A549 (cell line): ENCODE measurements around the gene RPL31. TPM values are rescaled to one million over a fixed set of nuclear protein-coding genes. Genes with fewer than 3 reads are reported as not detected.

ENCODE experiments used
- ATAC-seq, 2 experiments: fragments of 200-7000 bp in 1 of 2; fragments of >200 bp in 1 of 2; cut with Nextera tagmentation in 1 of 2; cut with Tn5 transposase in 1 of 2; 3 replicates each; pipeline versions ENCODE4 v1.8.0 to v1.9.1; 2018 to 2020; ENCODE audit warnings: mild to moderate bottlenecking in 1 of 2, moderate library complexity in 1 of 2
- CTCF ChIA-PET: fragments of 300-600 bp; sonication (Branson Sonifier 250); formaldehyde crosslinking; extraction: SDS; loops from one replicate; lab custom pipeline; 2021; ENCODE audit warnings: antibody characterized with exemption, inconsistent platforms; lab: Yijun Ruan, JAX
- POLR2A ChIA-PET: fragments of 350-600 bp; formaldehyde crosslinking; extraction: SDS; loops from one replicate; lab custom pipeline; 2021; ENCODE audit warnings: antibody characterized with exemption, inconsistent platforms; lab: Yijun Ruan, JAX
- DNase-seq, 2 experiments: peaks; one replicate each; pipeline versions ENCODE4 v3.0.0 to v3.0.0-alpha.2; 2011 to 2016; ENCODE audit warnings: low read depth in 1 of 2, low spot score in 1 of 2
- FAIRE-seq: peaks from 2 replicates; lab custom pipeline; 2011; peaks lifted over from hg19 to GRCh38; lab: Jason Lieb, UNC
- H3K27ac ChIP-seq, 2 experiments: fragments of >200 bp; sonication (Bioruptor Twin); formaldehyde crosslinking; 3 replicates each; pipeline ENCODE4 v1.5.1; 2016 to 2017
- H3K4me1 ChIP-seq: fragments of >200 bp; sonication (Bioruptor Twin); formaldehyde crosslinking; 3 replicates; pipeline ENCODE4 v1.6.1; 2016
- H3K4me2 ChIP-seq: fragments of >200 bp; sonication (Bioruptor Twin); formaldehyde crosslinking; 3 replicates; pipeline ENCODE4 v1.6.1; 2016
- H3K4me3 ChIP-seq: fragments of >200 bp; sonication (Bioruptor Twin); formaldehyde crosslinking; 3 replicates; pipeline ENCODE4 v1.5.1; 2016
- H3K9me3 ChIP-seq: fragments of >200 bp; sonication (Bioruptor Twin); formaldehyde crosslinking; 3 replicates; pipeline ENCODE4 v1.6.1; 2016
- CEBPB ChIP-seq, 2 experiments: fragments of >200 bp in 1 of 2; sonication (Bioruptor Twin) in 1 of 2; formaldehyde crosslinking in 1 of 2; IDR thresholded peaks; 2 replicates each; pipeline ENCODE4 v1.6.1; 2012 to 2016
- CHD2 ChIP-seq: fragments of 150-350 bp; IDR thresholded peaks from 2 replicates; pipeline ENCODE4 v1.6.1; 2014; ENCODE audit warnings: low read length; ENCODE audit not compliant: partially characterized antibody
- EHF ChIP-seq: fragments of 250-450 bp; sonication (Bioruptor Pico); IDR thresholded peaks from 2 replicates; pipeline ENCODE4 v1.5.0; 2020; ENCODE audit warnings: mild to moderate bottlenecking
- EP300 ChIP-seq, 2 experiments: fragments of >200 bp; sonication (Bioruptor Twin); formaldehyde crosslinking; IDR thresholded peaks; 2 replicates in 1 of 2; 3 replicates in 1 of 2; pipeline ENCODE4 v1.6.1; 2016 to 2017
- ESRRA ChIP-seq: fragments of 150-350 bp; IDR thresholded peaks from 2 replicates; pipeline ENCODE4 v1.6.1; 2014; ENCODE audit warnings: mild to moderate bottlenecking, low read length, borderline replicate concordance
- HOXA7 ChIP-seq: fragments of 250-450 bp; sonication (Bioruptor Pico); IDR thresholded peaks from 2 replicates; pipeline ENCODE4 v1.5.0; 2020; ENCODE audit warnings: mild to moderate bottlenecking, moderate library complexity
- JUN ChIP-seq, 2 experiments: fragments of >200 bp; sonication (Bioruptor Twin); formaldehyde crosslinking; IDR thresholded peaks; 2 replicates in 1 of 2; 3 replicates in 1 of 2; pipeline ENCODE4 v1.6.1; 2016 to 2017
- KDM1A ChIP-seq: fragments of 200-600 bp; sonication (generic); IDR thresholded peaks from 2 replicates; pipeline ENCODE4 v1.6.1; 2016; ENCODE audit warnings: low read depth, mild to moderate bottlenecking
- KDM5A ChIP-seq: fragments of 200-600 bp; sonication (generic); IDR thresholded peaks from 2 replicates; pipeline ENCODE4 v1.6.1; 2016; ENCODE audit warnings: antibody characterized with exemption, mild to moderate bottlenecking
- NR3C1 ChIP-seq: fragments of >200 bp; sonication (Bioruptor Twin); formaldehyde crosslinking; IDR thresholded peaks from 3 replicates; pipeline ENCODE4 v1.6.1; 2017
- POLR2AphosphoS2 ChIP-seq: conservative IDR thresholded peaks from 2 replicates; pipeline ENCODE4 v1.6.1; 2012; ENCODE audit warnings: low read length, improper control_type of control experiment, inconsistent platforms
- RAD21 ChIP-seq, 2 experiments: fragments of >200 bp in 1 of 2; sonication (Bioruptor Twin) in 1 of 2; formaldehyde crosslinking in 1 of 2; IDR thresholded peaks in 1 of 2; conservative IDR thresholded peaks in 1 of 2; 2 replicates in 1 of 2; 3 replicates in 1 of 2; pipeline ENCODE4 v1.6.1; 2012 to 2018; ENCODE audit warnings: inconsistent platforms in 1 of 2
- RARB ChIP-seq: fragments of 250-450 bp; sonication (Bioruptor Pico); IDR thresholded peaks from 2 replicates; pipeline ENCODE4 v1.8.0; 2021; ENCODE audit warnings: mild to moderate bottlenecking, moderate library complexity
- RCOR1 ChIP-seq: fragments of 150-350 bp; IDR thresholded peaks from 2 replicates; pipeline ENCODE4 v1.6.1; 2014; ENCODE audit warnings: antibody characterized with exemption, low read length, low read depth
- RFX5 ChIP-seq: fragments of 450-650 bp; IDR thresholded peaks from 2 replicates; pipeline ENCODE4 v1.7.1; 2014; ENCODE audit warnings: antibody characterized with exemption, mild to moderate bottlenecking, moderate library complexity
- RNF2 ChIP-seq: fragments of 200-600 bp; sonication (generic); IDR thresholded peaks from 2 replicates; pipeline ENCODE4 v1.6.1; 2016; ENCODE audit warnings: low read depth, mild to moderate bottlenecking, antibody characterized with exemption, moderate library complexity, borderline replicate concordance
- TFCP2L1 ChIP-seq: fragments of 250-450 bp; sonication (Bioruptor Pico); IDR thresholded peaks from 2 replicates; pipeline ENCODE4 v1.5.0; 2021; ENCODE audit warnings: mild to moderate bottlenecking
- TP53 ChIP-seq: fragments of 250-450 bp; sonication (Bioruptor Pico); IDR thresholded peaks from 2 replicates; pipeline ENCODE4 v1.5.0; 2021; ENCODE audit warnings: mild to moderate bottlenecking, moderate library complexity
- ZC3H11A ChIP-seq: fragments of 450-650 bp; IDR thresholded peaks from 2 replicates; pipeline ENCODE4 v1.6.1; 2014; ENCODE audit warnings: antibody characterized with exemption, mild to moderate bottlenecking
- ZFP36 ChIP-seq: fragments of 450-650 bp; IDR thresholded peaks from 2 replicates; pipeline ENCODE4 v1.6.1; 2014; ENCODE audit warnings: borderline replicate concordance; ENCODE audit not compliant: partially characterized antibody
- WGBS: methylation state at CpG from one replicate; pipeline ENCODE4 v1.1.6; 2017; ENCODE audit errors: missing lambda C conversion rate; 5-methylcytosine and 5-hydroxymethylcytosine counted together
- polyA plus RNA-seq, 4 experiments: library from polyadenylated mRNA; depleted of rRNA in 3 of 4; stranded (reverse); fragments of >200 nt; fragmentation: RNase III in 1 of 4; extraction: RNeasy Plus Mini Kit Qiagen cat#74134 plus additional on column Dnase treatment in 1 of 4; gene quantifications; 2 replicates in 3 of 4; 3 replicates in 1 of 4; pipeline ENCODE4 v1.2.3, GENCODE V29; 2011 to 2017
- TF ChIP-seq, protein P1 (sequence below): fragments of 150-350 bp; IDR thresholded peaks from 2 replicates; pipeline ENCODE4 v1.6.1; 2014; ENCODE audit warnings: low read depth, mild to moderate bottlenecking, low read length
- TF ChIP-seq, protein P2 (sequence below): fragments of >200 bp; sonication (Bioruptor Twin); formaldehyde crosslinking; IDR thresholded peaks from 3 replicates; pipeline ENCODE4 v1.6.1; 2016

RPL31 gene
- polyA plus RNA-seq, 2 of the 4 experiments (the other 2 are of a cell fraction) = 1,803 to 2,064 TPM

DNA sequence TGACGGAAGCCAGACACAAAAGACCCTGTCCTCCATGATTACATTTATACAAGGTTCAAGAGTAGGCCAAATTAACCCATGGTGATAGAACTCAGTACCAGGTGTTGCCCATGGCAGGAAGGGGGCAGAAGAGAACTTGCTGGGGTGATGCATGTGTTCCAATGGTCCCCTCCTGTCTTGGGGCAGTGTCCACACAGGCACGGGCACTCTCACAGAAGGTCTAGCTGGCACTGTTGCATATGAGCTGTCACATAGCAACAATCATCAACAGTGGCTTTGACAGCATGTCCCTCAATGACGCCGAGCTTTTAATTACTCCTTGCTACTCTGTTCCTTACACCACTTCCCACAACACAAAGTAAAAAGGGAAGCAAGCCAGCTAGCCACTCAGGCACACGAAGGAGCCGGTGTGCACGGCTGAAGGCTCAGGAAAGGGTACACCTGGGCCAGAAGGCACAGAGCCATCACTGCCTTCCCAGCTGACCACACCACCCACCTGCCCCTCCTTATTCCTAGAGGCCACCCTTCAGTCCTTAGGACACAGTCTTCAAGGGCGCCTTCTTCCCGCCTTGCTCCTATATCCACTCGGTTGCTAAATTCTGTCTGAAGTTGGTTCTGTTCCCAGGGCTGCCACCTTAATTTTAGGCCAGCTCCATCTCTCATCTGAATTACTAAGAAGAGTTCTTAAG, 28.9 kb downstream of the RPL31 start:
- Histone ChIP-seq H3K9me3 (no peaks in the 10 kb centered on the region), H3K4me3 (no peak overlapping the region), H3K4me1 (peaks cover 3% of the 10 kb centered on the region; the same call in 1 of the 3 replicates), H3K27ac (no peak overlapping the region), H3K4me2 (no peak overlapping the region)
- TF ChIP-seq RAD21 (conservative IDR thresholded peaks at IDR 0.05 in 1 of 2, IDR thresholded peaks at IDR 0.05 in 1 of 2) (peak in 1 of 2 experiments; percentile 28; a peak in 1 of 5 replicates), RFX5 (no peak)
- POLR2A ChIA-PET = no interaction called here
- FAIRE-seq (no peak), ATAC-seq (peak; percentile 19 to 27; a peak in 2 of 6 replicates), DNase-seq (no peak)
- 86% methylated on average over 10 of the region's 10 CpGs for WGBS
- CTCF ChIA-PET = interaction anchor here (0.8 to 4.9 kb wide), 9 partner anchors 16 to 196 kb away, joined by 3 to 41 read pairs (median 4); partner anchors contain the start of gene TBC1D8

DNA sequence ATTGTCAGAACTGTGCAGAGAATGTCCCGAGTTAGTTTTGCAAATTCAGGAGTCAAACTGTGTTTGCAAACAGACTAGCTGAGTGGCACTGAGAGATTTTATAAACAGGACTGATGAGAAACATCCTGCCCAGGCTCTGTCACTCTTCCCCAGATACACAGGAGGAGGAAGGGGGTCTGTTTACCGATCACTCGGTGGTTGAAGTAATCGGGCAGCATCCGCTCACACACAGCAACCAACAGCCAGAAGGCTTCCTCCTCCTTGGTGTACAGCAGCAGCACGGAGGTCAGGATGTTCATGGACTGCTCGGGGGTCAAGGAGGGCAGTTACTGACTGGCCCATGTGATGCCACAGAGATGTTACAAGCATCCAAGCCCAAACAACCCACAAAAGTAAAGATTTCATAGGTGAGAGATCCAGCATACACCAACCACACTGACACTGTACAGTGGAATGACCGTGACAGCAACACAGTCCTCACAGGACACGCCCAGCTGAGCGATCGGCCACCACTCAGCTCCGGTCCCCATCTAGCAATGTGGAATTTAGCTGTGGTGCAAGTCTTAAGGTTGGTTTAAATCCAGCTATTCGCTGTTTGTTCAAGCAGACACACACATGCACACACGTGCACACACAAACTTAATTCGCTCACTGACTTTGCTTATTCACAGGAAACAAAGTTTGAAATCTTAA, 30.1 kb downstream of the RPL31 start:
- no peak overlapping the region for H3K27ac ChIP-seq
- ChIA-PET CTCF (interaction anchor here (0.6 to 4.9 kb wide), 8 partner anchors 9 to 438 kb away, joined by 3 to 41 read pairs (median 4); partner anchors contain the start of gene TBC1D8), POLR2A (interaction anchor here (0.6 to 1.1 kb wide), 2 partner anchors 30 to 48 kb away, joined by 3 to 4 read pairs; partner anchors contain the start of gene RPL31)
- no peak for TF ChIP-seq ZC3H11A
- no peak for TF ChIP-seq ESRRA
- TF ChIP-seq, protein P1, sequence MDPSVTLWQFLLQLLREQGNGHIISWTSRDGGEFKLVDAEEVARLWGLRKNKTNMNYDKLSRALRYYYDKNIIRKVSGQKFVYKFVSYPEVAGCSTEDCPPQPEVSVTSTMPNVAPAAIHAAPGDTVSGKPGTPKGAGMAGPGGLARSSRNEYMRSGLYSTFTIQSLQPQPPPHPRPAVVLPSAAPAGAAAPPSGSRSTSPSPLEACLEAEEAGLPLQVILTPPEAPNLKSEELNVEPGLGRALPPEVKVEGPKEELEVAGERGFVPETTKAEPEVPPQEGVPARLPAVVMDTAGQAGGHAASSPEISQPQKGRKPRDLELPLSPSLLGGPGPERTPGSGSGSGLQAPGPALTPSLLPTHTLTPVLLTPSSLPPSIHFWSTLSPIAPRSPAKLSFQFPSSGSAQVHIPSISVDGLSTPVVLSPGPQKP = no peak
- no peak for TF ChIP-seq EP300 (IDR thresholded peaks at IDR 0.05)
- no peak for TF ChIP-seq JUN (IDR thresholded peaks at IDR 0.05)
- no peak for TF ChIP-seq RCOR1
- no peak for TF ChIP-seq CEBPB (IDR thresholded peaks at IDR 0.05)
- TF ChIP-seq RNF2 = no peak
- TF ChIP-seq TFCP2L1 (CRISPR knock-in tag) = no peak
- TF ChIP-seq NR3C1 = no peak
- TF ChIP-seq HOXA7 (CRISPR knock-in tag) = no peak
- no peak for TF ChIP-seq KDM5A
- TF ChIP-seq EHF (CRISPR knock-in tag) = no peak
- no peak for TF ChIP-seq RARB
- no peak for TF ChIP-seq KDM1A
- TF ChIP-seq, protein P2, sequence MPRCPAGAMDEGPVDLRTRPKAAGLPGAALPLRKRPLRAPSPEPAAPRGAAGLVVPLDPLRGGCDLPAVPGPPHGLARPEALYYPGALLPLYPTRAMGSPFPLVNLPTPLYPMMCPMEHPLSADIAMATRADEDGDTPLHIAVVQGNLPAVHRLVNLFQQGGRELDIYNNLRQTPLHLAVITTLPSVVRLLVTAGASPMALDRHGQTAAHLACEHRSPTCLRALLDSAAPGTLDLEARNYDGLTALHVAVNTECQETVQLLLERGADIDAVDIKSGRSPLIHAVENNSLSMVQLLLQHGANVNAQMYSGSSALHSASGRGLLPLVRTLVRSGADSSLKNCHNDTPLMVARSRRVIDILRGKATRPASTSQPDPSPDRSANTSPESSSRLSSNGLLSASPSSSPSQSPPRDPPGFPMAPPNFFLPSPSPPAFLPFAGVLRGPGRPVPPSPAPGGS = no peak
- TF ChIP-seq POLR2AphosphoS2 = no peak
- no peak for TF ChIP-seq ZFP36
- no peak for TF ChIP-seq CHD2
- no peak for TF ChIP-seq TP53 (CRISPR knock-in tag)
- no peak overlapping the region for H3K4me2 ChIP-seq
- 91% methylated on average over 12 of the region's 15 CpGs for WGBS
- FAIRE-seq (no peak), ATAC-seq (no peak), DNase-seq (no peak)
- H3K9me3 ChIP-seq = no peaks in the 10 kb centered on the region
- peaks cover 8% of the 10 kb centered on the region; the same call in 2 of the 3 replicates for H3K4me1 ChIP-seq
- no peak overlapping the region for H3K4me3 ChIP-seq
